Activated CD8-positive, alpha-beta memory T cell treated with anti-CD3 and anti-CD28 coated beads, Interleukin-2, amount 50 U/mL, for 1 hour (primary cell): ENCODE measurements around the gene NABP1.
"Not testable (repeated sequence)": the region's sequence is repeated elsewhere in the genome, so short reads cannot be mapped to it uniquely, and the experiment has no call there.

Experiments used
- DNase-seq: peaks from one replicate; pipeline ENCODE4 v3.0.0-alpha.2; 2020; ENCODE audit errors: extremely low read depth

NABP1 gene

GRCh38 chr2:191677646-191678436 is at the start of gene NABP1:
Gene NABP1 (plus strand): TSS chr2:191678136. CDS start chr2:191678615, 479 bp downstream.
- peak; percentile 95 for DNase-seq

- no peak for DNase-seq
Observed at GRCh38 chr2:191629001-191629453, 48.9 kb upstream of the NABP1 start.

- DNase-seq, result no peak
Observed at GRCh38 chr2:191629976-191630712, 47.8 kb upstream of the NABP1 start.

- no peak for DNase-seq
Observed at GRCh38 chr2:191631754-191632153, 46.2 kb upstream of the NABP1 start.

- DNase-seq, result no peak
Observed at GRCh38 chr2:191632426-191632825, 45.5 kb upstream of the NABP1 start.

- DNase-seq, result no peak
Observed at GRCh38 chr2:191634791-191635190, 43.1 kb upstream of the NABP1 start.

- DNase-seq, result no peak
Observed at GRCh38 chr2:191635333-191636234, 42.4 kb upstream of the NABP1 start.

GRCh38 chr2:191636235-191636543 is 41.7 kb upstream of the NABP1 start:
- no peak for DNase-seq

- no peak for DNase-seq
Observed at GRCh38 chr2:191636586-191636985, 41.4 kb upstream of the NABP1 start.

GRCh38 chr2:191637182-191638078 is 40.5 kb upstream of the NABP1 start:
- DNase-seq, result no peak

GRCh38 chr2:191638079-191638801 is 39.7 kb upstream of the NABP1 start:
- no peak for DNase-seq

- DNase-seq, result no peak
Observed at GRCh38 chr2:191638802-191639172, 39.1 kb upstream of the NABP1 start.

- no peak for DNase-seq
Observed at GRCh38 chr2:191641609-191642008, 36.3 kb upstream of the NABP1 start.

- DNase-seq, result no peak
Observed at GRCh38 chr2:191642541-191642940, 35.4 kb upstream of the NABP1 start.

GRCh38 chr2:191643429-191643828 is 34.5 kb upstream of the NABP1 start:
- DNase-seq, result no peak

- not testable (repeated sequence) for DNase-seq
Observed at GRCh38 chr2:191644613-191645012, 33.3 kb upstream of the NABP1 start.

GRCh38 chr2:191645032-191645431 is 32.9 kb upstream of the NABP1 start:
- DNase-seq, result no peak

GRCh38 chr2:191645434-191646162 is 32.3 kb upstream of the NABP1 start:
- DNase-seq, result no peak

GRCh38 chr2:191646163-191646902 is 31.6 kb upstream of the NABP1 start:
- no peak for DNase-seq
